NCI-H82 treated with DMSO at 0.1 percent for 48 hours (cell line): ENCODE data around the gene SEM1.
"Not testable (repeated sequence)": the region's sequence is repeated elsewhere in the genome, so short reads cannot be mapped to it uniquely, and the experiment has no call there.

Experiments
- DNase-seq: peaks from one replicate; lab custom pipeline; 2025; ENCODE audit not compliant: unreplicated experiment; lab: John Stamatoyannopoulos, UW

SEM1 gene

DNA sequence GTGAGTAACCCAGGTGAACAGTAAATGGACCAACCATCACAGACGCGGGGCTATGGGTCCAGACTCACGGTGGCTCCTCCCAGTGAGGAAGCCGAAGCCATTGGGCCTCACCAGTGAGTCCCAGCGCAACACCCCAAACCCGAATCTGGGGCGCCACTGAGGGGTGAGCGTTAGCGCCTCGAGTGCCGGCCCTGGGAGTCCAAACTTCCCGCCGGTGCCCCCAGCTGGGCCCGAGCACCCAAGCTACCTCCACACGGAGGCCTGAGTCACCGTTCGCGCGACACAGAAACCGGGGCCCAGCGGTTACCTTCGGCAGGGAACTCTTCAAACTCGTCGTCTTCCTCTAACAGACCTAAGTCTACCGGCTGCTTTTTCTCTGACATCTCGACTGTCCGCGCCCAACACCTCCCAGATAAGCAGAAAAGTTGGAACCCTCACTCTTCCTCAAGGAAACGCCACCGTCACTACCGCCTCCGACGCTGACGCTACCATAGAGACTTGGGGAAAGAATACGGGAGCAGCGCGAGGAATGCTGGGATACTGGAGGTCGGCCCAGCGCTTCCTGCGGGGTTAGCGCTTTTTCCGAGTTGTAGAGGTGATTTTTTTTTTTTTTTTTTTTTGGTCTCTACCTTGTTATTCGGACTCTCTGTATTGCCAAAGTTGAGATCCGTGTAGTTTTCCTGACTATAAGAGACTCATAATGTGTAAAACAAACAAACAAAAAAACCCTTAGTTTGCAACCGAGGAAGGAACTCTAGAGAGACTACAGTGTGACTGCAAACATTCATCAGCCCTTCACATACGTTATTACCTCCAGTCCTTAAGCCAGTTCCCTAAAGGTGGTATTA, at the start of gene SEM1:
SEM1 (minus strand) TSS at position 466 of the 848 bp plus-strand sequence; CDS start at position 383, 83 bp downstream.
- peak; percentile 76 for DNase-seq

DNA sequence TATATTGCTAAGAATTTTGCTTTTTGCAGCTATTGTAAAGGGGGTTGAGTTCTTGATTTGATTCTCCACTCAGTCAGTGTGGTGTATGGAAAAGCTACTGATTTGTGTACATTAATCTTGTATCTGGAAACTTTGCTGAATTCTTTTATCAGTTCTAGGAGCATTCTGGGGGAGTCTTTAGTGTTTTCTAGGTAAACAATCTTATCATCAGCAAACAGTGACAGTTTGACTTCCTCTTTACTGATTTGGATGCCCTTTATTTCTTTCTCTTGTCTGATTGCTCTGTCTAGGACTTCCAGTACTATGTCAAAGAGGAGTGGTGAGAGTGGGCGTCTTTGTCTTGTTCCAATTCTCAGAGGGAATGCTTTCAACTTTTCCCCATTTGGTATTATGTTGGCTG, 48.2 kb upstream of the SEM1 start:
- not testable (repeated sequence) for DNase-seq

DNA sequence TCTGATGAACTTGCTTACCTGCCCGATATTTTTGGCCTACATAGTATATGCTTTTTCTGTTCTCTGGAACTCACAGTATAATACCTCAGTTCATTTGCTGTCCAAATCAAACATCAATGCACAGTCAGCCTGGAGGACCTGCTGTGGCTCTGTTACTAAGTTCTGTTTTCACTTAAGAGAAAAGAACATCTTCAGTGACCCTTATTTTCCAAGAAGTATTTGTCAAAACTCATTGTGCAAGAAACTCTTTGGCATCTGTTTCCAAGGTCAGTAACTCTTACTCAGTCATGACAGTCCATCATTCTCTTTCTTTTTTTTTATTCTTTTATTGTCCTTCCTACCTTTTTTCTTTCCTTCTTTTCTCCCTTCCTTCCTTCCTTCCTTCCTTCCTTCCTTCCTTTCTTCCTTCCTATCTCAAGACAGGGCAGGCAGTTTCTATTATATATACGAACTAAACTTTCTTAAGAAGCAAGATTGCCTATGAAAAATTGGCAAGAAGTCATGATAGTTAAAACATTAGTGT, 37.8 kb upstream of the SEM1 start:
- no peak for DNase-seq

DNA sequence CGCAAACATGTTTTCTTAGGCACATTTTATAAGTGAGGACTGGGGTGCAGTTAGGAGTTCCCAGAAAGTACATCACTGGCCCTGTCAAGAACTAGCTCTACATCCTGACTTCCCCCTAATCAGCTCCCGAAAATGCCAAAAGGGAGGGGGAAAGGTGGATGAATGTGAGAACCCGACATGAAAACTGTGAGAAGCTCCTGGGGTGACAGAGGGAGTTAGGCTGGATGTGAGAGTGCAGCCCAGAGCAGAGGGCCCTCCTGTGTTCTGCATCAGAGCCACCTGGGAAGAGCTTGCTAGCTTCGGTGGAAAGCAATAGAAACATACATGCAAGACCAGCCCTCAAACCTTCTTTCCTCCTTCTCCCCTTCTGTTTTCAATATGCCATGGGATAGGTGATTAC, 30.5 kb upstream of the SEM1 start:
- DNase-seq = no peak

DNA sequence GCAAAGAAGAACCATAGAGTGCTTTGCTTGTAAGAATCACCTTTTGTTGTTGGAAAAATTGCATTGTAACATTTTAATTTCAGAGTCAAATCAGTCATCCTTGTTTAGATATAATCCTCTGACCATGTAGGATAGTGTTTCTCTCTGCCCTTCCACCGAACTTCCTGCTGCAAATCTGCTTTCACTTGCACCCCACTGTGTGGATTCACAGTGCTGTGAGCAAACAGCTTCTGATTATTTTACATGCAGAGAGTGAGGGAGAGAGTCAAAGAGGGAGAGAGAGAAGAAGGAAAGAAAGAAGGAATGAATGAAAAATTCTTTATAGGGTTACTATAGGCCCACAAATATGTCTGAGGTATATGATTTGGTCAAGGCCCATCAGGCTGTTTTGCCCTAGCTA, 30.0 kb upstream of the SEM1 start:
- no peak for DNase-seq

DNA sequence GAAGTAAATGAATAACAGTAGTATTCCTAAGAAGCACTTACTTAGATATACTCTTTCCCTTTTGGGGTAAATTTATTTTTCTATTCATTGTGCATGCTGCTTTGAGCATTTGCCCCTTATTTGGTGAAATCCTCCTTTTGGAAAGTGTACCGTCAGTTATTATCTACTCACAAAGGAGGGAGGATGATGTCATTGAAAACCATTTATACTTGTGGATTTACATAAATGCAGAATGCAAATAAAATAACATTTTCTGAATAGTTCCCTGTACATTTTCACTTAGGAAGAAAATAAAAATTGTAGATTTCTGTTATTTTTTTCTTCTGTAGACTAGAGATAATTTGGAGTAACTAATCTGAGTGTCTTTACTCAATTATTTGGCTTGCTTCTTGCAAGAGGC, 29.5 kb upstream of the SEM1 start:
- no peak for DNase-seq

DNA sequence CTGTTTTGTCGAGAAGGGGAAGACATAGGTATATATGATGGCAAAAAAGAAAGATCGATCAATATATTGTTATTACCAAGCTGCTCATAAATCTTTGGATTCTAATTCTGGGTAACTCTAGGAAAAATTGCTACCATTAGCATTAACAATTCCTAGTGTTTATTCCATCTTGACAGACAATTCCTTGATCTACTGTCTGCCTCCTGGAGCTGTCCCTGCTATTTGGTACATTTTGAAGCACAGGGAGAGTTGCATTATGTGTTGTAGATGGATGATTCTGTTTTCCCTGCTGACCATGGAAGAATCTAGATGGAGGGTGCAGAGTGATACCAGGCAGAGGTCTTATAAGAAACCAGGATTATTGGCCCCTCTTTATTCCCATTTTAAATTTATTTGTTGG, 29.1 kb upstream of the SEM1 start:
- no peak for DNase-seq

DNA sequence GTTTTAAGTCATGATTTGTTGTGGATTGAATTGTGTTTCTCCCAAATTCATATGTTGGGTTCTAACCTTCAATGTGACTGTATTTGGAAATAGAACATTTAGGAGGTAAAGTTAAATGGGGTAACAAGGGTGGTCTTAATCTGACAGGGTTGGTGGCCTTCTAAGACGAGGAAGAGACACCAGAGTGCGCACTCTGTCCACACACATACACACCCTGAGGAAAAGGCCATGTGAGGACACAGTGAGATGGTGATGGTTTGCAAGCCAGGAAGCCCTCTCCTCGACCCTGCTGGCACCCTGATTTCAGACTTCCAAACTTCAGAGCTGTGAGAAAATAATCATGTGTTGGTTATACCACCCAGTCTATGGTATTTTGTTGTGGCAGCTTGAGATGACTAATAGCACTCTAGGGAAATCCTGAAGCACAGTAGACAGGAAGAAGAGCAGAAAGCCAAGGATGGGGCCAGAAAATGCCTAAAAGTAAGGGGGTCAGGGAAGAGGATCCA, 28.0 kb upstream of the SEM1 start:
- DNase-seq = no peak

DNA sequence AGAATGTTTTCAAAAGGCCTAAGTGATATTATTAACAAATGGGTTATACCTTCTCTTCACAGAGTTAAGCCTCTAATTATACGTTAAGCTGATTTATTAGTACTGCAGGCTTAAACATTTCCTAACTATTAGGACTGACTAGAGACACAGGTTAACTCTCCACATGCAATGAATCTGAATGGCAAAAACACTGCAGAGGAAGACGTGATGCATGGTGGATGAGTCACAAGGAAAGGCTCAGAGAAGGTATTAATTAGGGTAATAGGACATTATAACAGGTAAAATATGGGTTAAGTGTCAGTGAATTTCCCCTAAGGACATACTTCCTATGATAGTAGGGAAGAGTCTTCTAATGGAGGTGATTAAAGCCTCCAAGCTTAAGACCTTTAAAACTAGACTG, 24.7 kb upstream of the SEM1 start:
- peak; percentile 51 for DNase-seq

DNA sequence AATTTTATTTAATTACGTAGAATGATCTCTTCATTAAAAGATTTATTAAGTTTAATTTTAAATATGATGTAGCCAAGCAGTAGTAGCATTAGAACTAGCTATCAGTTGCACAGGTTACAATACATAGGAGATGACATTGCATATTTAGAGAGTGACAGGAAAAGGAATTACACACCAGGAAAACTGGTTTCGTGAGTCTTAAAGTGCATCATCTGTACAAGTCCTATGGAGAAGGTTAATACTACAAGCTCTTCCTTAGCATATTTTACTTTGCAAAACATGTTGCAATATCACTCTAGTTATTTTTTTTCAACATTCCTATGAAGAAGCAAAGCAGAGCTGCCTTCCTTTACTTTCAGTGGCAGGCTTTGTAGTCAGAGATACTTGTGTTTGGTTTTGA, 20.2 kb upstream of the SEM1 start:
- no peak for DNase-seq

DNA sequence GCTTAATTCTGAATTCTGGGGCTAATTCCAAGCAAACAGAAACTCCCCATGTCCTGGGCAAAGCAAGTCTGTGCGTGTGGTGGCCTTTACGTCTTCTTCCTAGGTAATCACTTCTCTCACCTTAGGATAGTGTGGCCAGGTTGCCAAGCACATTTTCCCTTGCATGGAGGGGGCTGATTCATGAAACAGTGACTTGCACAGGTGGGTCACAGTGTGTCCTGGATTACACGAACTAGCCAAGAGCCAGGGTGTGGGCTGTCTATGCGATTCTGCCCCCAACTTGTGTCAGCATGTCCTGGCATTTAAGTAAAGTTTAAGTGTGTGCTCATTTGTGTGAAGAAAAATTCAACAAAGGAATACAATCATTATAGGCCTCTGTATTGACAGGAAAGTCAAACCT, 18.5 kb upstream of the SEM1 start:
- DNase-seq = no peak

DNA sequence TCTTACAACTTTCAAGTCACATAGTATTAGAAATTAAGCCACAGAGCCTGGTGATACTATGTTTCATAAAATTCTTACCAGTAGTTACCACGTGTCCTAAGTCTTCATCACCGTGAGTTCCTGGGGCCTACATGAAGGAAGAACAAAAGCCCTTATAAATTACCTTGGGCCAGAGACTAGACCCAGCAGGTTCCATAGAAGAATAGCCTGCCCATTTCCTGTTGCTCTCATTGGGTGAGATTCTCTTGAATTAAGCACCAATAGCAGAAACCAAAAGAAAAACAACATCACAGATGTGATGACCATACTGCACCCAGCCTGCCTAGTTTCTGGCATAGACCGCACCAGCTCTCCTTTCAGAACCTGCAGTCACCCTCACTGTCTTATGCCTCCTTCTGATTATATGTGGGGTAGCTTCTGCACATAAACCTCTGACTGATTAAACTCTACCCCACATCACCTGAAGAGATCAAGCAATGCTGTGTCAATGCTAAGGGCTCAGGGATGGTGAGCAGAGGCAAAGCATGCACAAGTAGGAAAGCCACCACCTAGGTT, 18.0 kb upstream of the SEM1 start:
- no peak for DNase-seq

DNA sequence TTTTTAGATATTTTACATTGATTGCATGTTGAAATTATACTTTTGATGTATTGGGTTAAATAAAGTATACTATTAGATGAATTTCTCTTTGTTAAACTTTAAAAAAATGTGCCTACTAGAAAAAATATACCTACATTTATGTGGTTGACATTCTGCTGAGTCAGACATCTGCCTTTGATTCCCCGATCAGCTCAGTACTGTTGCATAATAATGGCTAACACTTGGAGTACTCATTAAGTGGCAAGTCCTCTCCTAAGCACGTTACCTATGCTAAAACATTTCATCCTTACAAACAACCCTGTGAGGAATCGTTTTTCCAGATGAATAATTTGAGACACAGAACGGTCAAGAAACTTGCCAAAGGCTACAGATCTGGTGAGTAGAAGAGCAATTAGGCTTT, 14.0 kb upstream of the SEM1 start:
- DNase-seq = no peak

DNA sequence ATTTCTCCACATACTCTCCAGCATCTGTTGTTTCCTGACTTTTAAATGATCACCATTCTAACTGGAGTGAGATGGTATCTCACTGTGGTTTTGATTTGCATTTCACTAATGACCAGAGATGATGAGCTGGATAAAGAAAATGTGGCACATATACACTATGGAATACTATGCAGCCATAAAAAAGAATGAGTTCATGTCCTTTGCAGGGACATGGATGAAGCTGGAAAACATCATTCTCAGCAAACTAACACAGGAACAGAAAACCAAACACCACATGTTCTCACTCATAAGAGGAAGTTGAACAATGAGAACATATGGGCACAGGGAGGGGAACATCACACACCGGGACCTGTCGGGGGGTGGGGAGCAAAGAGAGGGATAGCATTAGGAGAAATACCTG, 13.3 kb upstream of the SEM1 start:
- not testable (repeated sequence) for DNase-seq

DNA sequence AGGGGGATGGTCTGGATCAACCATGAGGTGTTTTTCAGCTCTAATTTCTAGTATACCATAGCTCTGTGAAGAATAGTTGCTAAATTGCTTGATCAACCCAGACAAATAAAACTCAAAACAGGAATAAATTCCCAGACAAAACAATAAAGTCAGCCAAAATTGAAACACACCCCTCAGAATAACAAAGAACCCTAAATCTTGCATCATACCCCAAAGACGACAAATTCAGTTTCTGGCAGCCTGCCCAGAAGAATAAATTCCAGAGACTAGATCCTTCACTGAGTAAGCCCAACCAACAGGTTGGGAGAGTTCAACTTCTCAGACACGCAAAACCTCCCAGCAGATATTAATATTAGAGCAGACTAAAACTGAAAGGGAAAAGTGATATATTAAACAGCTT, 11.2 kb upstream of the SEM1 start:
- no peak for DNase-seq

DNA sequence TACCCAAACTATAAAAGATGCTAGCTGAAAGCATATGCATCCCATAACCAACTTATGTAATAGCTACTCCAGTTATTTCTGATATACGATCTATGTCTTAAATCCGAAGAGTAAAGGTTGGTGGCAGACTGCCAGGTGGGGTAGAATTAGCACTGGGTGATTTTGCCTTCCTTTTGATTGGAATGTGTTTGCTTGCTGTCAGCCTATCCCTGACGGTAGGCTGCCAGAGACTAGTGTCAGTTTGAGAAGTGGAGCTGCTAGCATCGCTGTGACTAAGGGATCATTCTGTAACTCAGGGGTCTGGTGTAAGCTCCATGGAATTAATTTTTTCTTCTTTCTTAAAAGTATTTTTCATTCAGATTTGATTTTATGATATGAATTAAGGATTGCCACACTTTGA, 9.5 kb upstream of the SEM1 start:
- DNase-seq = peak; percentile 30

DNA sequence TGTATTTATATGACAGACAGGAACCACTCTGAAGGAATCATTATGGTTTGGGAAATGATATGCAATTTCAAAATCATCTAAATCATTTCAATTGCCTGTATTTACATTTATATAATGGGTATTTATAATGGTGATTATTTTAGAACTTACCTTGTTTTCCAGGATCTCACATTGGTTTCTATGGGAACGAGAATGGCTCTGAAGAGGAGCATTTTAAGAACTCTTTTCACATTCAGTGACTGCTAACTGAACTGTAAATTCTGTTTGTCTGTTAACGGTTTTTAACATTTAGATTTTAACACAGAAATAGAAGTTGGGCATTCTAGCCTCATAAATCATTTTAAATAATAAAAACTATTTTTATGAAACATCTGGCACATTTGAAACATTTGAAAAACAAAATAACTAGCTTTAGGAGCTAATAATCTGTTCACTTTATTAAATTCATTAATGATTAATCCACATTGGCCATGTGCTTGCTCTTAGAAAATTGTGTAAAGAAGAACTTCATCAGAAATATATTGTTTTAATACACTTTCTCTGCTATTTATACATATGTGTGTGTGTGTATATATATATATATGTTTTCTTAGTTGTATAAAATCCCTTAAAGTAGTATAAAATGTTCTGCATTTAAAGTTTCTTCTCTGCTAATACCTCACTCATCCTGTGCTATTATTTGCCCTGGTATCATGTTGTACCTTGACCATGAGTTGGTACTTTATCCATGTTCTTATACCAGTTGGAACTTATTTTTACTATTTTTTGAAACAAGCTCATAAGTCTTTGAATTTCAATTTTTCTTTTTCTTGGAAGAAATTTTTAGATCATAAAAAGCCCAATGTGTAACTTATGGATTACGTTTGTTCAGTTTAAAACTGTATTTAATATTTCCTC, 8.7 kb upstream of the SEM1 start:
- DNase-seq = no peak

DNA sequence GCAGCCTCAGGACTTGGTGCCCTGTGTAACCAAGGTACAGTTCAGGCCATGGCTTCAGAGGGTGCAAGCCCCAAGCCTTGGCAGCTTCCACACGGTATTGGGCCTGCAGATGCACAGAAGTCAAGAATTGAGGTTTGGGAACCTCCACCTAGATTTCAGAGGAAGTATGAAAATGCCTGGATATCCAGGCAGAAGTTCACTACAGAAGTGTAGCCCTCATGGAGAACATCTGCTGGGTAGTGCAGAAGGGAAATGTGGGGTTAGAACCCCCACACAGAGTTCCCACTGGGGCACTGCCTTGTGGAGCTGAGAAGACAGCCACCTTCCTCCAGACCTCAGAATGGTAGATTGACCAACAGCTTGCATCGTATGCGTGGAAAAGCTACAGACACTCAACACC, 3.4 kb upstream of the SEM1 start:
- DNase-seq = no peak

DNA sequence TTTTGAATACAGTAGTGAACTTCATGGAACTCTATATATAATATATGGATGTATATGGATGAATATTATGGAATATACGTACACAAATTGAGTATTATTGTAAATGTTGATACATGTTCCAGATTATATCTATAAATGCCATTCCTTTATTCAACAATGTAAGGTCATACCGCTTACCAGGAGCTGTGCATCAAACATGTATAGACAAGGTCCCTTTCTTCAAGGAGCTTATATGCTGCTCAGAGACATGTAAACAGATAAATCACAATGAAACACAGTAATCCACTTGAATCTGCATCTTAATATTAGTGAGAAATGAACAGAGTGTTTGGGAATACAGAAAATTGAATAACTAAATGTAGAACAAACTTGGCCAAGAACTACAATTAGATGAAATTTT, 898 bp upstream of the SEM1 start:
- DNase-seq = no peak

DNA sequence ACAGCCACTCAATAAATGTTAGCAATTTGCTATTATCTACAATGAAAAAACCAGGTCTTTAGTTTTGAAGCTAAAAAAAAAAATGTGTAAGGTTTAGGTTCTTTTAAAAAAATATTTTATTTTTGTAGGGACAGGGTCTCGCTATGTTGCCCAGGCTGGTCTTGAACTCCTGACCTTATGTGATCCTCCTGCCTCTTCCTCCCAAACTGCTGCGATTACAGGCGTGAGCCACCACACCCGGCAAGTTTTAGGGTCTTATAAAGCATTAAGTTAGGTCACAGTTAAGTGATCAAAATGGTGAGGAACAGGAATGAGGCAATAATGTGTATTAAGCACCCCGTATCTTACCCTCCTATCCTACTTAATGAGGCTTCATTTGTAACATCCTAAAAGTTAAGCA, 774 bp downstream of the SEM1 start:
- DNase-seq = no peak
